ENCODE measurements around the gene VPS4B. TPM values are rescaled to one million over a fixed set of nuclear protein-coding genes. Genes with fewer than 3 reads are reported as not detected.
"Not testable (repeated sequence)": the region's sequence is repeated elsewhere in the genome, so short reads cannot be mapped to it uniquely, and the experiment has no call there.

Gene VPS4B
- total RNA-seq, 1 donor from 2014 or later: 57.2 TPM

DNA sequence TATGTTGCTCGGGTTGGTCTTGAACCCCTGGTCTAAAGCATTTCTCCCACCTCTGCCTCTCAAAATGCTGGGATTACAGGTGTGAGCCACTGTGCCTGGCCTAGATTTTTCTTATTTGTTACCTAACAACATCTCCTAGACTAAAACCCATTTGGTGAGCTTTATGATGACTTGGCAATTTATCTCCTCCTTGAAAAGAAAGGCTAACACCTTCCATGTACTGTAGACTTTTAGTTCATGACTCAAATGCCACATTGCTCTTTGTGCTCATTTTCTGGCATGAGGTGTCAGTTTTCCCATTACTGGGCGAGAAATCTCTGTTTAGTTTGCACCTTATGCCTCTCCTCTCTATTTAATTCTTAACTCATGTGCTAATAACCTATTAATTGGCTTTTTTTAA is 42.2 kb upstream of the VPS4B start:
- no peak overlapping the region for H3K27ac Mint-ChIP-seq
- no peak for DNase-seq (ENCODE audit: extremely low spot score, unreplicated experiment)
- peaks cover 3% of the 10 kb centered on the region for H3K27me3 Mint-ChIP-seq
- no peak overlapping the region for H3K4me3 Mint-ChIP-seq
- TF ChIP-seq, protein P1, sequence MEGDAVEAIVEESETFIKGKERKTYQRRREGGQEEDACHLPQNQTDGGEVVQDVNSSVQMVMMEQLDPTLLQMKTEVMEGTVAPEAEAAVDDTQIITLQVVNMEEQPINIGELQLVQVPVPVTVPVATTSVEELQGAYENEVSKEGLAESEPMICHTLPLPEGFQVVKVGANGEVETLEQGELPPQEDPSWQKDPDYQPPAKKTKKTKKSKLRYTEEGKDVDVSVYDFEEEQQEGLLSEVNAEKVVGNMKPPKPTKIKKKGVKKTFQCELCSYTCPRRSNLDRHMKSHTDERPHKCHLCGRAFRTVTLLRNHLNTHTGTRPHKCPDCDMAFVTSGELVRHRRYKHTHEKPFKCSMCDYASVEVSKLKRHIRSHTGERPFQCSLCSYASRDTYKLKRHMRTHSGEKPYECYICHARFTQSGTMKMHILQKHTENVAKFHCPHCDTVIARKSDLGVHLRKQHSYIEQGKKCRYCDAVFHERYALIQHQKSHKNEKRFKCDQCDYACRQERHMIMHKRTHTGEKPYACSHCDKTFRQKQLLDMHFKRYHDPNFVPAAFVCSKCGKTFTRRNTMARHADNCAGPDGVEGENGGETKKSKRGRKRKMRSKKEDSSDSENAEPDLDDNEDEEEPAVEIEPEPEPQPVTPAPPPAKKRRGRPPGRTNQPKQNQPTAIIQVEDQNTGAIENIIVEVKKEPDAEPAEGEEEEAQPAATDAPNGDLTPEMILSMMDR (conservative IDR thresholded peaks at IDR 0.05): no peak
- no peaks in the 10 kb centered on the region for H3K4me1 Mint-ChIP-seq (ENCODE audit: unreplicated experiment)
- H3K9me3 Mint-ChIP-seq: peaks cover 4% of the 10 kb centered on the region
- H3K36me3 Mint-ChIP-seq: no peaks in the 10 kb centered on the region

DNA sequence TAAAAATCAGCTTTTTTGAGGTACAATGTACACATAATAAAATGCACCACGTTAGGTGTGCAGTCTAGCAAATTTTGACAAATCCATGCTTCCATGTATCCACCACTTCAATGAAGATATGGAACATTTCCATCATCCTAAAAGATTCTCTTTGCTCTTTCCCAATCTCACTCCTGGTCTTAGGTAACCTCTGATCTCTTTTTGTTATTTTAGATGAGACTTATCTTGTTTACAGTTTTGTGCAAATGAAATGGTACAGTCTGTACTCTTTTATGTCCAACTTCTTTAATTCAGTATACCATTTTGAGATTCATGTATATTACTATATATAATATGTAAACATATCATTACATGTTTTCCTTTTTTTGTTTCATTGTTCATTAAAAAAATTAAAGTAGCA is 38.1 kb upstream of the VPS4B start:
- no peak overlapping the region for H3K4me3 Mint-ChIP-seq
- no peak for DNase-seq (ENCODE audit: extremely low spot score, unreplicated experiment)
- no peaks in the 10 kb centered on the region for H3K36me3 Mint-ChIP-seq
- no peaks in the 10 kb centered on the region for H3K4me1 Mint-ChIP-seq (ENCODE audit: unreplicated experiment)
- peaks cover 3% of the 10 kb centered on the region for H3K27me3 Mint-ChIP-seq
- no peak overlapping the region for H3K27ac Mint-ChIP-seq
- H3K9me3 Mint-ChIP-seq: no peaks in the 10 kb centered on the region
- TF ChIP-seq, protein P1 (conservative IDR thresholded peaks at IDR 0.05): no peak

DNA sequence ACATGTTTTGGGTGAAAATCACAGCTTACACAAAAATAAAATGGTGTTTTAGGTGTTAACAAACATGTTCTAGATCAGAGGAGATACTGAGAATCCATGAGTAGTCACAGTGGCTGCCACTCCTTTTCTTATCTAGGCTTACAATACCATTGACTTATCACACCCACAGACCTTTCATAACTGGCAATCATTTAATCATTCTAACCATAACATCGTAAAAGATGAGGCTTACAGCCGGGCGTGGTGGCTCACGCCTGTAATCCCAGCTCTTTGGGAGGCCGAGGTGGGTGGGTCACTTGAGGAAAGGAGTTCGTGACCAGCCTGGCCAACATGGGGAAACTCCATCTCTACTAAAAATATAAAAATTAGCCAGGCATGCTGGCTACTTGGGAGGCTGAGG is 35.7 kb upstream of the VPS4B start:
- peaks cover 9% of the 10 kb centered on the region for H3K9me3 Mint-ChIP-seq
- H3K4me1 Mint-ChIP-seq (ENCODE audit: unreplicated experiment): peaks cover 16% of the 10 kb centered on the region
- H3K36me3 Mint-ChIP-seq: no peaks in the 10 kb centered on the region
- H3K4me3 Mint-ChIP-seq: no peak overlapping the region
- TF ChIP-seq, protein P1 (conservative IDR thresholded peaks at IDR 0.05): no peak
- H3K27ac Mint-ChIP-seq: no peak overlapping the region
- no peaks in the 10 kb centered on the region for H3K27me3 Mint-ChIP-seq
- DNase-seq (ENCODE audit: extremely low spot score, unreplicated experiment): no peak

DNA sequence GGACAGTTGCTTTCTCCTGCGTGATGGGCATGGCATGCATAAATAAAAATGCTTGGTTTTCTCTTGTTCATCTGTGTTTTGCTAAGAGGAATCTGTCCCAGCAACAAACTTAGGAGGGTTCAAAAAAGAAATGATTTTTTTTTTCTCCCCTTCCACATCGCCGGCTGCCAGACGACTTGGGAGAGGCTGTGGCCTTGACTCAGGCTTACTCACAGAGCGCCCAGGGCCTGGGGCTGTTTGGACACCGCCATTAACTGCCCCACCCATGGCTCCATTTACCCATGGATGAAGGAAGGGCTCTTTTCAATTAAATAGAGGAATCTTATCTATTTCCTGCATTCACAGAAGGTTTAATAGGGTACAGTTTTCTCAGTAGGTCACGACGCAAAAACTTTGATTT is 32.2 kb upstream of the VPS4B start:
- no peaks in the 10 kb centered on the region for H3K27me3 Mint-ChIP-seq
- TF ChIP-seq, protein P1 (conservative IDR thresholded peaks at IDR 0.05): no peak
- no peak overlapping the region for H3K4me3 Mint-ChIP-seq
- H3K4me1 Mint-ChIP-seq (ENCODE audit: unreplicated experiment): peaks cover 33% of the 10 kb centered on the region
- no peak for DNase-seq (ENCODE audit: extremely low spot score, unreplicated experiment)
- H3K36me3 Mint-ChIP-seq: no peaks in the 10 kb centered on the region
- H3K27ac Mint-ChIP-seq: peak overlapping the region; percentile 70
- H3K9me3 Mint-ChIP-seq: peaks cover 9% of the 10 kb centered on the region

DNA sequence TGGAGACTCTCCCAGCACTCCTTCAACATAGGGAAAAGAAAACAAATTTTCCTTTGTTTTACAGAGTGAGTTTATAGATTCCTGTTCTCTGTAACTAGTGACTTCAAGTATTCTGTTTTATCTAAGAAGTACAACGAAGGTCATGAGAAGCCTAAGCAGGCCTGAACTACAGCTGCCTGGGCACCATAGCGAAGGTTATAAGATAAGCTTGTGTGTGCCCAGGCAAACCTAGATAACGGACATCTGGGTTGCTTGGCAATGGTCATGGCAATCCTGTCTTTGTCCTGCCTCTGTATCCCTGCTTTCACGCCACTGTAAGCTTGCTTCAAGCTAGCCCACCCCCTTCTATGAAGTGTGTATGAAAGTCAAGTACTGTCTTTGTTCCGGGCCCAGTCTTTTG is 30.5 kb upstream of the VPS4B start:
- peak overlapping the region; percentile 80 for H3K27ac Mint-ChIP-seq
- H3K27me3 Mint-ChIP-seq; H3K4me3 Mint-ChIP-seq; DNase-seq (ENCODE audit: extremely low spot score, unreplicated experiment); H3K36me3 Mint-ChIP-seq; H3K9me3 Mint-ChIP-seq: not testable (repeated sequence)
- H3K4me1 Mint-ChIP-seq (ENCODE audit: unreplicated experiment): peaks cover 33% of the 10 kb centered on the region

DNA sequence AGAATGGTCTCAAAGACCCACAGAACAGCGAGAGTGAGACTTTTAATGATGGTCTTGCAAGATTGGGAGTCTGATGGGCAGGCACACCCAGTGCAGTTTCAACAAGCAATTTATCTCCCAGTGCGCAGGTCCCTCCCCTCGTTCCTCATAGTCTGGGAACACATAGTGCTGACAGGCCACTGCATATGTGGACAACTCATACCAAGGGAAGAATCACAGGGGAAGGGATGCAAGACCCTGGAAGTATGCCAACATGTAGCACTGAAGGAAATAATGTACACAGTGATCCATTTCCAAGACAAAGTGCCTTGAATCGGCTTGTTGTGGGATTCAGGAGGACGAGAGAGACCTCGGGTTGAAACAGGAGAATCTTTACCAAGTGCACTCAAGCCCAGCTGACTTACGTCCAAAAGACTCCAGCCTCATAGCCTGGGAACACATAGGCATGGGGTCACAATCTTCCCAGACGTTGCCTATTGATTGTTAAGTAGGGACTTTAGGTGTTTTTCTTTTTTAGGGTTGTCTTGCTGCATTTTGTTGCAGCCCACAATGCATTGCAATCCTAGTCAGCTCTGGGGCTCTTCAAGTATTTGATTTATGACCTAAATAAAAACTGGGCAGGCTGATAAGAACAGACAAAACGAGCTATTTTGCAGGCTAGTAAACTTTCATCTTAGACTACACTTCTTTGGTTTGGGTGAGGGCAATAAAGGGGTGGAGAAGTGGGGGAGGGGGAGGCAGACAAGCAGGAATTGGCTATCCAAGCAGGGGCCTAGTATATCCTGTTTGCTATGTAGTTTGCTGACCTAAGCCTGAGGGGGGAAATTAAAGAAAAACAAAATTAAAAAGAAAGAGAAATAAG is 29.8 kb upstream of the VPS4B start:
- Mint-ChIP-seq H3K36me3 (no peaks in the 10 kb centered on the region), H3K27ac (peak overlapping the region; percentile 80), H3K9me3 (peaks cover 9% of the 10 kb centered on the region), H3K27me3 (no peaks in the 10 kb centered on the region), H3K4me3 (peak overlapping the region; percentile 70), H3K4me1 (ENCODE audit: unreplicated experiment) (peaks cover 33% of the 10 kb centered on the region)
- TF ChIP-seq, protein P1 (conservative IDR thresholded peaks at IDR 0.05): no peak
- DNase-seq (ENCODE audit: extremely low spot score, unreplicated experiment): no peak

Measured in type B pancreatic cell (in vitro differentiated cells).